Calu3 (cell line): ENCODE results near the gene LATS2. TPM values are rescaled to one million over a fixed set of nuclear protein-coding genes. Genes with fewer than 3 reads are reported as not detected.

Source experiments
- BruUV-seq: library from RNA; stranded (reverse); fragments of 400-500 nt; replicated peaks from 2 replicates; lab custom pipeline; 2021; lab: Mats Ljungman, UMichigan
- CTCF ChIA-PET: fragments of 300-600 bp; sonication (Branson Sonifier 250); formaldehyde crosslinking; loops from one replicate; lab custom pipeline; 2022; ENCODE audit warnings: antibody characterized with exemption; lab: Charles Lee
- DNase-seq: peaks from one replicate; pipeline ENCODE4 v3.0.0; 2022
- H3K27ac Mint-ChIP-seq: one replicate; pipeline ENCODE4 v1.8.0; 2022; ENCODE audit warnings: mixed read lengths; ENCODE audit not compliant: unreplicated experiment
- H3K27me3 Mint-ChIP-seq: one replicate; pipeline ENCODE4 v1.8.0; 2022; ENCODE audit warnings: mixed read lengths; ENCODE audit not compliant: unreplicated experiment
- H3K36me3 Mint-ChIP-seq: one replicate; pipeline ENCODE4 v1.8.0; 2022; ENCODE audit warnings: mild to moderate bottlenecking, moderate library complexity, mixed read lengths; ENCODE audit not compliant: insufficient read depth, unreplicated experiment
- H3K4me1 Mint-ChIP-seq: one replicate; pipeline ENCODE4 v1.8.0; 2022; ENCODE audit warnings: mild to moderate bottlenecking, low read depth, mixed read lengths; ENCODE audit not compliant: unreplicated experiment
- H3K4me3 Mint-ChIP-seq: one replicate; pipeline ENCODE4 v1.8.0; 2022; ENCODE audit warnings: mild to moderate bottlenecking, low read depth, moderate library complexity, mixed read lengths; ENCODE audit not compliant: unreplicated experiment
- H3K9me3 Mint-ChIP-seq: one replicate; pipeline ENCODE4 v1.8.0; 2022; ENCODE audit warnings: low read depth, mixed read lengths; ENCODE audit not compliant: unreplicated experiment
- intact Hi-C: fragments of 100-400 bp; cut with micrococcal nuclease; formaldehyde crosslinking; loops from one replicate; pipeline ENCODE4 v1.10.0; 2022; ENCODE audit not compliant: unreplicated experiment
- total RNA-seq: library from RNA; stranded (reverse); gene quantifications from 2 replicates; pipeline ENCODE4 v1.2.3, GENCODE V29; 2022
- TF ChIP-seq, protein P1 (sequence below): fragments of 200-600 bp; IDR thresholded peaks from one replicate; pipeline ENCODE4 v1.8.0; 2022; ENCODE audit warnings: antibody characterized with exemption; ENCODE audit not compliant: unreplicated experiment

Gene LATS2
- total RNA-seq, 1 experiment from 2014 or later: 19.3 TPM

DNA sequence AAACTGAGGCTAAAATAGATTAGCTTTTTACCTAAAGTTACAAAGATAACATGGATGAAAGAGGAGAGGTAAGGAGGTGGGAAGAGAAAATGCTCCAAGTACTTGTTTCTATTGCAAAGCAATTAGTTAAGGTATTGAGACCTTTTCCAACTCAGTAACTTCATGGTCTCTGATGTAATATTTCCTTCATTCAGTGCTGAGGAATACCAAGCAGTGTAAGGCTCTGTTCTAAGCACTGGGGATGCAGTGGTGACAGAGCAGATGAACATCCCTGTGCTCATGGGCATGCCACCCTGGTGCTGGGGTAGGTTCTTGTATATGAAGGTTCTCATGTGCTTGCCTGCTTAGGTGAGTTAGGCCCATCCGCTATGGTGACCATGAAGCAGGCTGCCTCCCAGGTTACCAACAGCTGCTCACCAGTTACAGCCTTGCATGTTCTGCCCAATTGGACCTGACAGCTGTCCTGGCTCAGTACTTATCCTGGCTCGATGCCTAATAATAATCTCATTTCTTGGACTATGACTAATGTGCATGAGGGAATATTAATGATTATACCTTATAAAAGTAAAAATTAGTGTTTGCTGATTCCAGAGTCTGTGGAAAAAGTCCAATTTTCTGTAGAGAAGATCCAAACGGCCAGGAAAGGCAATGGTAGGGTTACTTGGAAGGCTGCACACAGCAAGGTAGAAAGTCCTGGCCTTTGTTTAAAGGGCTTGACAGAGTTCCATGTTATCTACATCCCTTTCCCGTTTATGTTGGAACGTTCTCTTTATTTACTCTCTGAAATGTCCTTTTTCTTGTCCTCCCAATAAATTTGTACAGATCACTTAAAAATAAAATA is 48.3 kb downstream of the LATS2 start:
- TF ChIP-seq, protein P1, sequence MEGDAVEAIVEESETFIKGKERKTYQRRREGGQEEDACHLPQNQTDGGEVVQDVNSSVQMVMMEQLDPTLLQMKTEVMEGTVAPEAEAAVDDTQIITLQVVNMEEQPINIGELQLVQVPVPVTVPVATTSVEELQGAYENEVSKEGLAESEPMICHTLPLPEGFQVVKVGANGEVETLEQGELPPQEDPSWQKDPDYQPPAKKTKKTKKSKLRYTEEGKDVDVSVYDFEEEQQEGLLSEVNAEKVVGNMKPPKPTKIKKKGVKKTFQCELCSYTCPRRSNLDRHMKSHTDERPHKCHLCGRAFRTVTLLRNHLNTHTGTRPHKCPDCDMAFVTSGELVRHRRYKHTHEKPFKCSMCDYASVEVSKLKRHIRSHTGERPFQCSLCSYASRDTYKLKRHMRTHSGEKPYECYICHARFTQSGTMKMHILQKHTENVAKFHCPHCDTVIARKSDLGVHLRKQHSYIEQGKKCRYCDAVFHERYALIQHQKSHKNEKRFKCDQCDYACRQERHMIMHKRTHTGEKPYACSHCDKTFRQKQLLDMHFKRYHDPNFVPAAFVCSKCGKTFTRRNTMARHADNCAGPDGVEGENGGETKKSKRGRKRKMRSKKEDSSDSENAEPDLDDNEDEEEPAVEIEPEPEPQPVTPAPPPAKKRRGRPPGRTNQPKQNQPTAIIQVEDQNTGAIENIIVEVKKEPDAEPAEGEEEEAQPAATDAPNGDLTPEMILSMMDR: no peak
- peaks cover 41% of the 10 kb centered on the region for H3K4me1 Mint-ChIP-seq
- H3K27me3 Mint-ChIP-seq: no peaks in the 10 kb centered on the region
- intact Hi-C loops: no loop called here
- DNase-seq: no peak
- BruUV-seq: no TSS peak
- H3K27ac Mint-ChIP-seq: no peak overlapping the region
- H3K4me3 Mint-ChIP-seq: no peak overlapping the region
- H3K36me3 Mint-ChIP-seq: peaks cover 5% of the 10 kb centered on the region
- CTCF ChIA-PET: interaction anchor here (0.6 kb wide), 1 partner anchor 10 kb away, joined by 4 read pairs; no protein-coding TSS in a partner anchor
- H3K9me3 Mint-ChIP-seq: no peaks in the 10 kb centered on the region

DNA sequence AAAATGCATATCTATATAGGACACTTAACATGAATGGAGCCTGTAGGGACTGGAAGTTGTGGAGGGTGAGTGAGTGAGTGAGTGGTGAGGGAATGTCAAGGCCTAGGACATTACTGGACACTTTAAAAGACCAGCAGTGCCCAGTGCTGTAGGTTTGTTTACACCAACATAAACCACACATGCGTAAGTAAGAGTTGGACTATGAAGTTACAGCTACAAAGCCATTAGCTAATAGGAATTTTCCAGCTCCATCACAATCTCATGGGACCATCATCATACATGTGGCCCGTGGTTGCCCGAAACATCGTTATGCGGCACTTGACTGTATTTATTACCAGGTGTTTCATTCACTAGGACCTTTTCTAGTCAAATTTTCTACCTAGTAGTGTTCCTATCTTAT is 49.2 kb downstream of the LATS2 start:
- Mint-ChIP-seq H3K4me3 (no peak overlapping the region), H3K27ac (no peak overlapping the region), H3K4me1 (peaks cover 32% of the 10 kb centered on the region), H3K36me3 (peaks cover 5% of the 10 kb centered on the region), H3K9me3 (no peaks in the 10 kb centered on the region), H3K27me3 (no peaks in the 10 kb centered on the region)
- DNase-seq: no peak
- CTCF ChIA-PET: interaction anchor here (0.6 kb wide), 1 partner anchor 9 kb away, joined by 4 read pairs; no protein-coding TSS in a partner anchor
- TF ChIP-seq, protein P1: no peak
- no TSS peak for BruUV-seq
- intact Hi-C loops: no loop called here

DNA sequence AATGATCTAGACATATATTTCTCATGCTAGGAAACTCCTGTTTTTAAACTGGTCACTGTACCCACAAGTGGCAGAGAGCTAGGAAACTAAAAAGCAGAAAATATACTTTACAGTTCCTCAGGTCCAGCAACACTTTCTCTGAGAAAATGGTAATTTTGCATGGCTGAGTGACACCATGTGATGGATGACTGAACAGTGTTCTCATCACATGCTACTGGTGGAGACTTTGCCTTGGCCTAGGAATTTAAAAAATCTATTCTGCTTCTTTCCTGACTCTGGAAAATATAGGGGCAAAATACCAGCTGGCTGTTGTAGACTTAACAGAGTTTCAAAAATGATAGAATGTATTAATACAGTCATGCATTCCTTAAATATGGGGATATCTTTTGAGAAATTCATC is 50.0 kb downstream of the LATS2 start:
- intact Hi-C loops: no loop called here
- no peak for DNase-seq
- no peaks in the 10 kb centered on the region for H3K9me3 Mint-ChIP-seq
- H3K4me3 Mint-ChIP-seq: no peak overlapping the region
- TF ChIP-seq, protein P1: no peak
- no peak overlapping the region for H3K27ac Mint-ChIP-seq
- CTCF ChIA-PET: no interaction called here
- no peaks in the 10 kb centered on the region for H3K36me3 Mint-ChIP-seq
- peaks cover 24% of the 10 kb centered on the region for H3K4me1 Mint-ChIP-seq
- H3K27me3 Mint-ChIP-seq: no peaks in the 10 kb centered on the region
- BruUV-seq: no TSS peak

DNA sequence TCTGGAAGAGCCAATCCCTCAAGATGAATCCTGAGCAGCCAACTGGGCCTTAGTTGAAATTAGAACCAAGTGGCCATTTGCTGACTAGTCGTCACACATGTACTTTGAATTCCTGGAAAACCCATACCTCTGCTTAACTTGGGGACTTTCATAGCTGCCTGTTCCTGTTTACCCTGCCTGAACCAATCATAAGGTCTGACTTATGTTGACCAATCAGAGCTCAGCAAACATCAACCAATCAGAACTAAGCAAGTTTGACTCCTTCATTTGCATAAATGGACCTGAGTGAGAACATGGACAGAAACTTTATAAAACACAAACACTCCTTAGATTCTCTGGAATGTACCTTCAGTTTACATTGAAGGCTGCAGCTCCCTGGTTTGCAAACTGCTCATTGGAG is 50.8 kb downstream of the LATS2 start:
- intact Hi-C loops: no loop called here
- Mint-ChIP-seq H3K27me3 (no peaks in the 10 kb centered on the region), H3K4me1 (peaks cover 23% of the 10 kb centered on the region), H3K27ac (no peak overlapping the region), H3K9me3 (no peaks in the 10 kb centered on the region), H3K36me3 (no peaks in the 10 kb centered on the region), H3K4me3 (no peak overlapping the region)
- DNase-seq: no peak
- BruUV-seq: no TSS peak
- TF ChIP-seq, protein P1: no peak
- CTCF ChIA-PET: no interaction called here
